ENCODE data around the gene GPR34. TPM values are rescaled to one million over a fixed set of nuclear protein-coding genes. Genes with fewer than 3 reads are reported as not detected.

The GPR34 gene
- total and polyA plus RNA-seq, 9 of the 15 experiments (the other 6 are each of a cell fraction or from before 2014, with no cell fraction given): 0.13 TPM; not detected in 8

DNA sequence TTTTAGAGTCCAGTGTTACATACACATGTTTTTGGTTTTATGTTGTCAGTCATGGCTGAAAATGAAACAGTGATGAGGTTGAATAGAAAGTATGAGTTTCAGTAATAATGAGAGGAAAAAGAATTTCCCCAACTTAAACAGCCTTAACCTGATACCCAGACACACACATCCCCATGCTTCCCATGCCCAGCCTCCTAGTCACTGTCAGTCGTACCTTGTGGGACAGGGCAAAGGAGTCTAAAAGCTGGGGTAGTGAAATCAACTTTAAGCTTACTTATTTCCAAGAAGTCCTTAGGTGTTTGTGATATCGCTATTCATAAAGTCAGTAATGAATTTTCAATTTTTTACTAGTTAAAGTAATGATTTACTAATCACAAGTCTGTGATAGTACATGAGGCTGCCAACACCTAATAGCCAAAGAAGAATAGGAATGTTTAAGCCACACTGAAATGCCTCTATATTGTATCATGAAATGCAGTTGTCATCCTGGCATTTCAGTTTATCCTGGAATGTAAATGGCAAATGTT lies 24.3 kb upstream of the GPR34 start (continued):
- TF ChIP-seq, protein P1, sequence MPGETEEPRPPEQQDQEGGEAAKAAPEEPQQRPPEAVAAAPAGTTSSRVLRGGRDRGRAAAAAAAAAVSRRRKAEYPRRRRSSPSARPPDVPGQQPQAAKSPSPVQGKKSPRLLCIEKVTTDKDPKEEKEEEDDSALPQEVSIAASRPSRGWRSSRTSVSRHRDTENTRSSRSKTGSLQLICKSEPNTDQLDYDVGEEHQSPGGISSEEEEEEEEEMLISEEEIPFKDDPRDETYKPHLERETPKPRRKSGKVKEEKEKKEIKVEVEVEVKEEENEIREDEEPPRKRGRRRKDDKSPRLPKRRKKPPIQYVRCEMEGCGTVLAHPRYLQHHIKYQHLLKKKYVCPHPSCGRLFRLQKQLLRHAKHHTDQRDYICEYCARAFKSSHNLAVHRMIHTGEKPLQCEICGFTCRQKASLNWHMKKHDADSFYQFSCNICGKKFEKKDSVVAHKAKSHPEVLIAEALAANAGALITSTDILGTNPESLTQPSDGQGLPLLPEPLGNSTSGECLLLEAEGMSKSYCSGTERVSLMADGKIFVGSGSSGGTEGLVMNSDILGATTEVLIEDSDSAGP (CRISPR knock-in tag; IDR thresholded peaks at IDR 0.05): no peak
- no peak for TF ChIP-seq NR1H2 (CRISPR knock-in tag; IDR thresholded peaks at IDR 0.05)

DNA sequence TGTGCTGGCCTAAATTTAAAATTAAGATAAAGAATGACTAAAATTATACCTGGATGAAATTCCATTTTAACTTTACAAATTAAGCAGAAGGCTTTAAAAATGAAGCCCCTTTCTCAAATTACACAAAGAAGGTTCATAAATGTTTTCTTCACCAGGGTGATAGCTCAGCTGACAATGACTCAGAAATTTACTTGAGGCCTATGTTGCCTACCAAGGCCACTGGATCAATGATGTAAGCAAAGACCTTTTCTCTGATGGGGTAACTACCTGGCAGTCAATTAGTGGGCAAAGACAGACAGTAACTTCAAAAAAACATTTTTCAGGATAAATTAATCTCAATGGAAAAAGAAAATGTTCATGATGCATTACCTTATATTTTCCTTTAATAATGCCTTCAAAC lies 23.9 kb upstream of the GPR34 start:
- Histone ChIP-seq H4K20me1 (replicated peaks; ENCODE audit: control insufficient read depth, insufficient read depth, low read length) (no peaks in the 10 kb centered on the region), H3K9me3 (replicated peaks; ENCODE audit: control insufficient read depth, insufficient read depth, low read depth, low read length) (no peaks in the 10 kb centered on the region), H3K36me3 (ENCODE audit: control insufficient read depth, insufficient read depth, low read length) (no peaks in the 10 kb centered on the region), H3K4me2 (ENCODE audit: insufficient read depth, low read length) (no peak overlapping the region), H3K27ac (ENCODE audit: extremely low read depth, low read depth, low read length) (no peak overlapping the region), H3K9me1 (ENCODE audit: control insufficient read depth, insufficient read depth, low read length) (no peaks in the 10 kb centered on the region), H3K27me3 (ENCODE audit: control insufficient read depth in 2 of 2, insufficient read depth in 2 of 2, low read length in 2 of 2) (no peaks in the 10 kb centered on the region), H3K4me1 (replicated peaks in 1 of 2; ENCODE audit: control insufficient read depth in 2 of 2, insufficient read depth in 2 of 2, low read length in 2 of 2) (peaks cover 0 to 3% of the 10 kb centered on the region in 2 experiments; a peak in 2 of 5 replicates), H3K79me2 (ENCODE audit: control insufficient read depth, insufficient read depth, low read length) (no peaks in the 10 kb centered on the region), H2AFZ (ENCODE audit: low read depth, low read length) (no peak overlapping the region), H3K9ac (ENCODE audit: insufficient read depth in 1 of 2, low read depth in 2 of 2, low read length in 2 of 2) (no peak overlapping the region), H3K4me3 (no peak overlapping the region)
- intact Hi-C loops (cut with micrococcal nuclease): no loop called here
- BruUV-seq (replicated peaks): no TSS peak
- CTCF ChIA-PET (ENCODE audit: low intra/inter-chr PET ratio): no interaction called here
- in situ Hi-C loops (cut with MboI): no loop called here
- POLR2A ChIA-PET: no interaction called here
- FAIRE-seq (no peak), ATAC-seq (no peak), DNase-seq (ENCODE audit: extremely low read depth in 1 of 4, low spot score in 3 of 4) (no peak)
- TF ChIP-seq SIRT6 (IDR thresholded peaks at IDR 0.05; ENCODE audit: low read depth, low read length) (no peak), FOSL1 (tag; conservative IDR thresholded peaks at IDR 0.05) (peak; percentile 16; the same call in 1 of the 2 replicates)

Data from K562 (cell line).